CD14-positive monocyte (primary cell): Measurements from ENCODE around the gene PNPLA3. TPM values are rescaled to one million over a fixed set of nuclear protein-coding genes. Genes with fewer than 3 reads are reported as not detected.
A peak's percentile ranks its signal among the peaks of the same experiment; 100 is the strongest.

Experiments
- DNase-seq, 3 donors: peaks; one replicate each; pipeline ENCODE4 v3.0.0-alpha.2; 2011 to 2022
- H2AFZ ChIP-seq: 2 replicates; pipeline ENCODE4 v1.6.0; 2012; ENCODE audit warnings: mild to moderate bottlenecking, low read depth, low read length, inconsistent platforms; ENCODE audit not compliant: insufficient read depth, poor library complexity, severe bottlenecking
- H3K27ac ChIP-seq, 2 donors: 1 replicate in 1 of 2; 2 replicates in 1 of 2; pipeline ENCODE4 v1.5.1; 2012 to 2013; ENCODE audit warnings: low read length in 2 of 2, control low read depth in 1 of 2, inconsistent platforms in 1 of 2, low read depth in 1 of 2, mild to moderate bottlenecking in 1 of 2
- H3K27me3 ChIP-seq, 2 donors: one replicate each; pipeline versions ENCODE4 v1.6.0 to v1.6.1; 2011 to 2013; ENCODE audit warnings: low read length in 2 of 2; ENCODE audit not compliant: control insufficient read depth in 2 of 2, insufficient read depth in 2 of 2
- H3K36me3 ChIP-seq, 2 donors: replicated peaks in 1 of 2; 1 replicate in 1 of 2; 2 replicates in 1 of 2; pipeline versions ENCODE4 v1.5.1 to v1.6.1; 2012 to 2013; ENCODE audit warnings: low read length in 2 of 2, control low read depth in 1 of 2, inconsistent platforms in 1 of 2, mild to moderate bottlenecking in 1 of 2; ENCODE audit not compliant: insufficient read depth in 2 of 2, control insufficient read depth in 1 of 2
- H3K4me1 ChIP-seq, 2 donors: 1 replicate in 1 of 2; 2 replicates in 1 of 2; pipeline versions ENCODE4 v1.5.1 to v1.6.1; 2012 to 2013; ENCODE audit warnings: low read length in 2 of 2, control low read depth in 1 of 2, inconsistent platforms in 1 of 2, mild to moderate bottlenecking in 1 of 2, moderate library complexity in 1 of 2; ENCODE audit not compliant: insufficient read depth in 2 of 2, control insufficient read depth in 1 of 2
- H3K4me2 ChIP-seq: replicated peaks from 2 replicates; pipeline ENCODE3; 2012; ENCODE audit warnings: low read length, moderate library complexity, mild to moderate bottlenecking; ENCODE audit not compliant: poor library complexity, severe bottlenecking; ENCODE audit errors: extremely low read depth
- H3K4me3 ChIP-seq, 3 experiments: fragments of 200-600 bp in 1 of 3; sonication (generic) in 1 of 3; replicated peaks in 1 of 3; 1 replicate in 2 of 3; 2 replicates in 1 of 3; pipeline ENCODE4 v1.5.1; 2011 to 2013; ENCODE audit warnings: low read length in 3 of 3, mild to moderate bottlenecking in 3 of 3, control low read depth in 2 of 3, low read depth in 2 of 3, inconsistent platforms in 1 of 3, moderate library complexity in 1 of 3
- H3K79me2 ChIP-seq: 2 replicates; pipeline ENCODE4 v1.6.0; 2012; ENCODE audit warnings: mild to moderate bottlenecking, control low read depth, inconsistent platforms, low read length, moderate library complexity; ENCODE audit not compliant: insufficient read depth
- H3K9ac ChIP-seq: 2 replicates; pipeline ENCODE4 v1.6.0; 2017; ENCODE audit warnings: low read length, mild to moderate bottlenecking; ENCODE audit not compliant: insufficient read depth, poor library complexity, severe bottlenecking
- H3K9me3 ChIP-seq, 2 donors: replicated peaks in 1 of 2; 1 replicate in 1 of 2; 2 replicates in 1 of 2; pipeline versions ENCODE4 v1.5.1 to v1.6.1; 2012 to 2013; ENCODE audit warnings: low read length in 2 of 2, control low read depth in 1 of 2; ENCODE audit not compliant: control insufficient read depth in 1 of 2, insufficient read depth in 1 of 2
- H4K20me1 ChIP-seq: 2 replicates; pipeline ENCODE4 v1.6.0; 2012; ENCODE audit warnings: mild to moderate bottlenecking, low read length, control low read depth, moderate library complexity; ENCODE audit not compliant: insufficient read depth
- H3K27ac Mint-ChIP-seq, 7 donors: one replicate each; pipeline ENCODE4 v1.8.0; 2020; ENCODE audit warnings: mild to moderate bottlenecking in 7 of 7, mixed read lengths in 7 of 7, moderate library complexity in 6 of 7, inconsistent platforms in 2 of 7
- H3K27me3 Mint-ChIP-seq, 3 donors: one replicate each; pipeline ENCODE4 v1.8.0; 2021 to 2022; ENCODE audit warnings: low read depth in 3 of 3, mild to moderate bottlenecking in 3 of 3, mixed read lengths in 3 of 3, moderate library complexity in 3 of 3, inconsistent platforms in 1 of 3
- H3K36me3 Mint-ChIP-seq, 2 donors: one replicate each; pipeline ENCODE4 v1.8.0; 2020; ENCODE audit warnings: mixed read lengths in 2 of 2, inconsistent platforms in 1 of 2, mild to moderate bottlenecking in 1 of 2
- H3K4me1 Mint-ChIP-seq: one replicate; pipeline ENCODE4 v1.8.0; 2020; ENCODE audit warnings: mild to moderate bottlenecking, mixed read lengths
- H3K4me3 Mint-ChIP-seq, 2 donors: one replicate each; pipeline ENCODE4 v1.8.0; 2020; ENCODE audit warnings: mild to moderate bottlenecking in 2 of 2, mixed read lengths in 2 of 2, moderate library complexity in 1 of 2
- H3K9me3 Mint-ChIP-seq, 7 donors: one replicate each; pipeline ENCODE4 v1.8.0; 2020 to 2022; ENCODE audit warnings: mixed read lengths in 7 of 7, mild to moderate bottlenecking in 6 of 7, moderate library complexity in 6 of 7, inconsistent platforms in 2 of 7
- WGBS: methylation state at CpG from one replicate; pipeline ENCODE4 v1.1.5; 2013; ENCODE audit warnings: missing lambda C conversion rate; ENCODE audit not compliant: insufficient coverage; 5-methylcytosine and 5-hydroxymethylcytosine counted together
- intact Hi-C, 2 donors: fragments of 100-400 bp; cut with micrococcal nuclease; formaldehyde crosslinking; loops; one replicate each; pipeline versions ENCODE4 v1.15.0 to v1.15.1; 2023
- polyA plus RNA-seq, 3 donors: library from polyadenylated mRNA; depleted of rRNA in 1 of 3; unstranded in 2 of 3; stranded (reverse) in 1 of 3; fragments of 300-500 nt in 2 of 3; fragments of >200 nt in 1 of 3; fragmentation: Illumina TruSeq in 2 of 3; gene quantifications; 1 replicate in 2 of 3; 2 replicates in 1 of 3; pipeline ENCODE4 v1.2.3, GENCODE V29; 2012 to 2021
- TF ChIP-seq, protein P1 (sequence below): fragments of 200-600 bp; IDR thresholded peaks from one replicate; pipeline ENCODE4 v1.8.0; 2022; ENCODE audit warnings: antibody characterized with exemption, mild to moderate bottlenecking

Gene PNPLA3
- polyA plus RNA-seq, 3 donors: not detected

GRCh38 chr22:43955040-43955882, 31.7 kb downstream of the PNPLA3 start, which contains the start of gene SAMM50:
Gene SAMM50, plus strand, starts transcription at chr22:43955442. Its CDS starts 136 bp downstream, at chr22:43955578.
- Histone ChIP-seq H3K4me2 (peak within 1 kb of the TSS; percentile 98), H3K79me2 (peaks cover 45% of the 10 kb centered on the region), H3K4me3 (peak within 1 kb of the TSS; percentile 73 to 94 (median 74)), H2AFZ (peak within 1 kb of the TSS; percentile 97), H3K4me1 (peaks cover 21 to 30% of the 10 kb centered on the region in 2 donors), H3K27me3 (no peaks in the 10 kb centered on the region), H3K9me3 (no peaks in the 10 kb centered on the region), H3K36me3 (peaks cover 0 to 9% of the 10 kb centered on the region in 2 donors), H3K27ac (peak within 1 kb of the TSS; percentile 64 to 90), H4K20me1 (peaks cover 20% of the 10 kb centered on the region), H3K9ac (peak within 1 kb of the TSS; percentile 82)
- intact Hi-C loops: no loop called here
- H3K27me3 Mint-ChIP-seq: peaks cover 2 to 10% (median 6%) of the 10 kb centered on the region in 3 donors
- peak within 1 kb of the TSS; percentile 88 to 97 for H3K4me3 Mint-ChIP-seq
- no peaks in the 10 kb centered on the region for H3K9me3 Mint-ChIP-seq
- under 1% methylated on average over 74 of the region's 74 CpGs for WGBS
- DNase-seq: peak; percentile 81 to 86 (median 83)
- TF ChIP-seq, protein P1, sequence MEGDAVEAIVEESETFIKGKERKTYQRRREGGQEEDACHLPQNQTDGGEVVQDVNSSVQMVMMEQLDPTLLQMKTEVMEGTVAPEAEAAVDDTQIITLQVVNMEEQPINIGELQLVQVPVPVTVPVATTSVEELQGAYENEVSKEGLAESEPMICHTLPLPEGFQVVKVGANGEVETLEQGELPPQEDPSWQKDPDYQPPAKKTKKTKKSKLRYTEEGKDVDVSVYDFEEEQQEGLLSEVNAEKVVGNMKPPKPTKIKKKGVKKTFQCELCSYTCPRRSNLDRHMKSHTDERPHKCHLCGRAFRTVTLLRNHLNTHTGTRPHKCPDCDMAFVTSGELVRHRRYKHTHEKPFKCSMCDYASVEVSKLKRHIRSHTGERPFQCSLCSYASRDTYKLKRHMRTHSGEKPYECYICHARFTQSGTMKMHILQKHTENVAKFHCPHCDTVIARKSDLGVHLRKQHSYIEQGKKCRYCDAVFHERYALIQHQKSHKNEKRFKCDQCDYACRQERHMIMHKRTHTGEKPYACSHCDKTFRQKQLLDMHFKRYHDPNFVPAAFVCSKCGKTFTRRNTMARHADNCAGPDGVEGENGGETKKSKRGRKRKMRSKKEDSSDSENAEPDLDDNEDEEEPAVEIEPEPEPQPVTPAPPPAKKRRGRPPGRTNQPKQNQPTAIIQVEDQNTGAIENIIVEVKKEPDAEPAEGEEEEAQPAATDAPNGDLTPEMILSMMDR: no peak
- peaks cover 29% of the 10 kb centered on the region for H3K4me1 Mint-ChIP-seq
- H3K27ac Mint-ChIP-seq: peak within 1 kb of the TSS; percentile 87 to 94 (median 91)
- peaks cover 7% of the 10 kb centered on the region in 2 donors for H3K36me3 Mint-ChIP-seq

GRCh38 chr22:43955883-43956782, 32.5 kb downstream of the PNPLA3 start:
- Histone ChIP-seq H3K79me2 (peaks cover 54% of the 10 kb centered on the region), H3K27ac (peak overlapping the region; percentile 64 to 90), H3K36me3 (peaks cover 0 to 9% of the 10 kb centered on the region in 2 donors), H2AFZ (peak overlapping the region; percentile 97), H3K4me2 (peak overlapping the region; percentile 98), H4K20me1 (peaks cover 25% of the 10 kb centered on the region), H3K4me1 (peaks cover 21 to 30% of the 10 kb centered on the region in 2 donors), H3K9me3 (no peaks in the 10 kb centered on the region), H3K9ac (peak overlapping the region; percentile 82), H3K27me3 (no peaks in the 10 kb centered on the region), H3K4me3 (peak overlapping the region; percentile 73 to 94 (median 74))
- no peaks in the 10 kb centered on the region for H3K9me3 Mint-ChIP-seq
- peaks cover 9 to 10% of the 10 kb centered on the region in 2 donors for H3K36me3 Mint-ChIP-seq
- peaks cover 29% of the 10 kb centered on the region for H3K4me1 Mint-ChIP-seq
- peak; percentile 11 to 27 (median 23) for DNase-seq
- TF ChIP-seq, protein P1: no peak
- WGBS: 0% methylated on average over 5 of the region's 17 CpGs
- H3K27ac Mint-ChIP-seq: peak overlapping the region; percentile 87 to 94 (median 91)
- peak overlapping the region; percentile 88 to 97 for H3K4me3 Mint-ChIP-seq
- H3K27me3 Mint-ChIP-seq: peaks cover 4 to 10% (median 6%) of the 10 kb centered on the region in 3 donors
- intact Hi-C loops: no loop called here
